Measurements from ENCODE around the gene QKI.
"Not testable (repeated sequence)": the region's sequence is repeated elsewhere in the genome, so short reads cannot be mapped to it uniquely, and the experiment has no call there.

Gene QKI

DNA sequence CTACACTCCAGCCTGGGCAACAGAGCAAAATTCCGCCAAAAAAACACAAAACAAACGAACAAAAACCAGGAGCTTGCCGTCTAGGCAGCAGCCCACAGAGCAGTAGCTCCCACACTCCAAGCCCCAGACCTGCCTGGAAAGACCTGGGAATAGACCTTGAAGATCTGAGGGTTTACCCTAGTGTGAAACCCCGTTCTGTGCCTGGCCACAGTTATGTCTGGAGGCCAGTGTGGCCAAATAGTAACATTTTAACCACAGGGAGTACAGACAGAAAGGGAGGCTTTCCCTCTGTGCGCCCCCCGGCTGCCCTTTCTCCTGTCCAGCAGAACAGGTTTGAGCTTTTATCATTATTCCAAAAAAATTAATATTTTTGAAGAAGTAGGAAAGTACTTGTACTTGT, 172.4 kb downstream of the QKI start:
- DNase-seq, result no peak

DNA sequence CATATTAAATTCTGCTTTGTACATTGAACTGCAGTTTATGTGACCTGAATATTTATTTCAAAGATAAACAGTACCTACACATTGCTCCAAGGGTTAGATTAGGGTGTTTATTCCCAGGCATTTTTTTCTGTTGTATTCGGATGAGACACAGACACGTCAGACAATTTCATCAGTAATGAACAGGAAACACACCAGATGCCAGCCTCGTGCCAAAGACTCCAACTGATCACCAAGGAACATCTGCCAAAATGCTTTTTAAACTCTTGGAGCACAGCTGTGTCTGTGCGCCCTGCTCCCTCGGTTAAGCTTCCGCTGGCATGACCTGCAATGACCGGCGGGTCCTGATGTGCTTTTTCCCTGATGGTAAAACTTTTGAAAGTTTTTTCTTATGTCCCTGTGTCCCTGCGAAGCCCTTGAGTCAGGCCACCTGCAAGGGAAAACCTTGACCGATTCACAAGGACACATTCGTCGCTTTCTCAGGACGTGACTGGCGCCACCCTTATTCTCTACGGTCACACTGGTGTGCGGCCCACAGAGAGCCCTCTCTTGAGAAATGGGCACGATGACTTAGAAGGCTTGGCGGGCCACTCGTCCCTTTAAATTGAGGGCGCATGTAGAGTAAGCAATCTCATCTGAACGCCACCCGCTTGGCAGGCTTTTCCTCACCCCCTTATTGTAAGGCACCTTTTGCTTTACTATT, 173.9 kb downstream of the QKI start:
- DNase-seq, result no peak

DNA sequence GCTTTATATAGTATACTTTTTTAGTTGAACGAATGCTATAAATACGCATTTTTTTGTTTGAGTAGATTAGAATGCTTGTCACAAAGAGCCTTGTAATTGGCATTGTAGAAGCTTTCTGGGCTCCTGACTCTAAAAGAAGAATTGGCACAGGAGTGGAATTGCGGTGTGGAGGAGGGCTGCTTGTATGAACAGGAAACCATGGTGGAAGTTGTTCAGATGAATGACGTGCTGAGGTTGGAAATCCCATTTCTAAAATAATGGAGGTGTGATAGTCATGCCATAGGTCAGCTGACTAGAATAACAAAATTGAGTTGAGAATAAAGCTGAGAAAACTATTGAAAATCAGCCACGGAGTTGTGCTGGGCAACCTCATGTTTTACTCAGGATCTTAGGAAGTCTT, 174.9 kb downstream of the QKI start:
- no peak for DNase-seq

DNA sequence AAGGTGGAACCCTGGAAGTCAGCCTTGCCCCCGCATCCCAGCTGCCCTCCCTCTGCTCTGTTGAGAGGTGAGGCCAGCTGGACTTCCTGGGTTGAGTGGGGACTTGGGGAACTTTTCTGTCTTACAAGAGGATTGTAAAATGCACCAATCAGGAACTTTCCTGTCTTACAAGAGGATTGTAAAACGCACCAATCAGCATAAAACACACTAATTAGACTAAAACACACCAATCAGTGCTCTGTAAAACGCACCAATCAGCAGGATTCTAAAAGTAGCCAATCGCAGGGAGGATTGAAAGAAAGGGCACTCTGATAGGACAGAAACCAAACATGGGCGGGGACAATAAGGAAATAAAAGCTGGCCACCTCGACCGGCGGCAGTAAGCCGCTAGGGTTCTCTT, 175.6 kb downstream of the QKI start:
- DNase-seq, result not testable (repeated sequence)

DNA sequence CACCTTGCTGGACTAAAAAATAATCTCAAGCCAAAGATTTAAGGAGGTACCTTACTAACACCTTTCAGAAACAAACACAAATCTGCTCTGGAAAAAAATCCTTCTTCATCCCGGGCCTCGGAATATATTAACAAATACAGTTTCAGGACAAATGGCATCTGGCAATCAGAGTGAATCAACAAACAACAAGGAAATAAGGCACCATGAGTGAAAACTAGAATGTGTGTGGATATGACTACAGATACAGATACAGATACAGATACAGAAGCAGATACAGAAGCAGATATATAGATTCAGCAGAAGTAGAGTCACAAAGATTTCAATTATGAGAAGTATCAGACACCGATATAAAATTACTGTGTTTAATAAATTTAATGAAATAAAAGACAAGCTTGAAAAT, 178.4 kb downstream of the QKI start:
- no peak for DNase-seq

DNA sequence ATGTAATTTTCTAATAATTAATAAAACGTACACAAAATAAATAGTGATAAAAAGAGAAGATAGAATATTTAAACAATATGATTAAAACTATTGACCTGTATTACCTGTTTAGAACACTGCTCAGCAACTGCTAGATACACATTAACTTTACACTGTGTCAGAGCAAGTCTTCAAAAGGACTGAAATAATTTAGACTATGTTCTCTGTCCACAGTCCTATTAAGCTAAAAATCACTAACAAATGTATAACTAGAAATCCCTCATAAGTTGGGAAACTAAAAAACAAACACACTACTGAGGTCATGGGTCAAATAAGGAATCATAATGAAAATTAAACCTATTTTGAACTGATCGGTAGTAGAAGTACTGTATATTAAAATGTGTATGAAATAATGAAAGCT, 181.7 kb downstream of the QKI start:
- DNase-seq, result no peak

DNA sequence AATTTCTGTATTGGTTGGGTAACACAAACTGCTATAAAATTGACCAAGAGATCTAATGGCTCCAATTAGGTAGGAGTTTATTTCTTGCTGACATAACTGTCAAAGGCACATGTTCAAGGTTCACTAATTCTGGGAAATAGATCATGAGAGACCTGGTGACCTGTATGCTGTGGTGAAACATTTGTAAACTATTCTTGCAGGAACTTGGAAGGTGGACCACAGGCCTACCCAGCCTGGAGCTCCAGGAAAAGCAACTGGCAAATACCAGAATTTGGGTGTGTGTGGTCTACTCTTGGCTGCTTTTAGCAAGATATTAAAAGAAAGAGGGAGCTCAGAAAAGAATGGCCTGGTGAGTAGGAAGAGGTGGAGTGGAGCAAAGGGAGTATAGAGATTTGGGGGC, 184.6 kb downstream of the QKI start:
- DNase-seq, result no peak

DNA sequence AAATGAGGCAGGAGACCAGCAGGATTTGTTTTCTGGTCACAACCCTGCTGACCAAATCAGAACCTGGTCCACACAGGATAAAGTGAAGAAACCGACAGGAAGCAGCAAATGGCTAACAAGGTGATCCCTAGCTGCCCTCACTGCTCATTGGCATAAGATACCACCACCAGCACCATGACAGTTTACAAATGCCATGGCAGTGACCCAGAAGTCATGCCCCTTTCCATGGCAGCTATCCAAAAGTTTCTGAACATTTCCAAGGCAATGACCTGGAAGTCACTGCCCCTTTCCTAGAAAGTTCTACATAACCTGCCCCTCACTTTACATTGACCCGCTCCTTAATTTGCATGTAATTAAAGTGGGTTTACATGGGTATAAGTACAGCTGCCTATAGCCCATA, 185.2 kb downstream of the QKI start:
- DNase-seq, result no peak

DNA sequence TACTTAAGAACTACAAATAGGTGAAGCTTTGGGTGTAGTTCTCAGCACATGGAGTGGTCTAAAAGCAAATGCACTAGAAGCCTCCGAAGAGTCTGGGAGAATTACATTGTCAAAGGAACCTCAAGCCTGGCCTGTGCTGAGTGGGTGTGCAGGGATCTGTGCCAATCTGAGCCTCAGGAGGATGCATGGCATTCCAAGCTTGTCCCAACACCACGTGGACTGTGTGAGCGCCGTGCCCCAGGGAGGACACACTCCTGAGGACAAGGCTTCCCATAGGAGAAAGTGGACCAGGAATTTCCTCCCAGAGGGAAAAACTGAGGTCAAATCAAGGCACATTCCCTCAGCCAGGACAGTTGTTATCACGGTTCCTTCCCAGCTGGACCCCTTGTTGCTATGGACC, 185.8 kb downstream of the QKI start:
- DNase-seq, result no peak

DNA sequence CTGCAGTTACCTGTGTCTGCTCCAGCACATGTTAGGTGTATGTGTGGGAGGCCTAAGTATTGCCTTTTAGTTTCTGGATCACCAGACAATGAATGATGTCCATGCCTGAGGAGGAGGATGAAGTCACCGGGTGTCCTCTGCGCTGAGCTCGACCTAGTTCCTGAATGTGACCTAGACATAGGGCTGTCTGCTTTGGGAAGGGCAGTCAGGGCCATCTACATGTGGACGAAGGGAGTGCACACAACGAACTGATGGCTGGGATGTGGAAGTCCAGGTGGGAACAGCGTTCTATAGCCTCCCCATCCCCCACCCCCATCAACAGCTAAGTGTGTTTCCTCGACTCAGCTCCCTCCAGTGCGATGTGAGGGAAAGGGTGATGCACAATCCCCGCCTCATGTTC, 186.3 kb downstream of the QKI start:
- DNase-seq, result no peak

DNA sequence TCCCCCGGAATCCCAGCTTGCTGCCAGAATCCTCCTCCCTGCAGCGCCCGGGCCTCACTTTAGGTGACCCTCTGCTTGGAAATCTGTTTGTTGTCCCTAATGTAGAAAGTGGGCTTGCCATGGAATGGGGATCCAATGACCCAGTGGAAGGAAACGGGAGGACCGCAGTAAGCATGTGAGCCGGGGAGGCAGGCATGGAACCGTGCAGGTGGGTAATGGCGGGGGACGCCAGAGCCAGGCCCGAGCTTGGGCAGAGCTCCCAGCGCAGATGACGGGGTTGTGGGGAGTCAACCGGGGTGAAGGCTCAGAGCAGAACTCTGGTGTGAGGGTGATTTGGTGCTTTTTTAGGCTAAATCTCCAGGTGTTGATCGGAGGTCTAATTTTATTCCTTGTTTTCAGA, 188.3 kb downstream of the QKI start:
- DNase-seq, result no peak

DNA sequence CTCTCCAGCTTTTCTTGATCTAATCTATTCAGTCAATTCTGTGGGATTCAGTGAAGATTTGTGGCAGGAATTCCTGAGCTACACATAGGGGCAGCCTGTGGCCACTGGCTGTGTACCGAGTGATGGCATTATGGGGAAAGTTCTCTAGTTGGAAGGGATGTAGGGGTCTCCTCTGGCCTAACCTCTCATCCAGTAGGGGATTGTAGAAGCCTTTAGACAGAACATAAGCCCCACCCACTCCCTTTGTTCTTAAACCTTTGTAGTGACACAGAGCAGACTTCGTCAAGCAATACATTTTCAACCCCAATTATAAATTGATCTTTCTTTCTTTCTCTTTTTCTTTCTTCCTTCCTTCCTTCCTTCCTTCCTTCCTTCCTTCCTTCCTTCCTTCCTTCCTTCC, 188.9 kb downstream of the QKI start:
- no peak for DNase-seq

DNA sequence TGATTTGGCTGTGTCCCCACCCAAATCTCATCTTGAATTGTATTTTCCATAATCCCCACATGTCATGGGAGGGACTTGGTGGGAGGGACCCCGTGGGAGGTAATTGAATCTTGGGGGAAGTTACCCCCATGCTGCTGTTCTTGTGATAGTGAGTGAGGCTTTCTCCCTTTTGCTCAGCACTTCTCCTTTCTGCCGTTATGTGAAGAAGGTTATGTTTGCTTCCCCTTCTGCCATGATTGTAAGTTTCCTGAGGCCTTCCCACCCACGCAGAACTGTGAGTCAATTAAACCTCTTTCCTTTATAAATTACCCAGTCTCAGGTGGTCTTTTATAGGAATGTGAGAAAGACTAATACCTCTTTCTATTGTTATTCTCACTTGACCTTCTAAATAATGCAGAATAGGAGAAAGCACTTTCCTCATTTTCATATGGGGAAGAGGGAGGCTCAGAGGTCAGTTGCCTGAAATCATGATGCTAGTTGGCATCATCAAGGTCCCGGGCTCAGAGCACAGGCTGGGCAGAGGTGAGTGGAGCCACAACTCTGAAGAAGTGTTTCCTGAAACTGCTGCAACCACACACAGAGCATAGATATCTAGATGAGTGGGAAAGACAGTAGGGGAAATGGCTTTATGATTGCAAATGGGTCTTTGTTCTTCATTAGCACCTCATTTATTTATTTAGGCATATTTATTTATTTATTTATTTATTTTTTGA, 191.0 kb downstream of the QKI start:
- DNase-seq, result no peak

DNA sequence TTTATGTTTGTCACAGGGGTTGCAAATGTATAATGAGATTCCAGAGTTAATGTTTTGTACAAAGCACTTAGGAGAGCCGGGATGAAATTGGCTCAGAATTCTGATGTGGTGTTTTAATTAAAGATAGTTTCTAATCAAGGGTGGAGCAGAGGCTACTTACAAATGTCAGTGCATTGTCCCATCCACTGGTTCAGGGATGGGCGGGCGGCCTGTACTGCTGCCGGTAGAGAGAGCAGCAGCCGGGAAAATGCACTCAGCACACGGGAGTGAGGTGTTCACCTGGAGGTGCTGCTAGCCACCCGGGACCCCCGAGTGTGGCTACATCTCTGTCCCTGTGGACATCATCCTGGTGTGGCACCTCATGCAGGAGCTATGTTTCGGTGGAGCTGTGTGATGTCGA, 193.3 kb downstream of the QKI start:
- no peak for DNase-seq

DNA sequence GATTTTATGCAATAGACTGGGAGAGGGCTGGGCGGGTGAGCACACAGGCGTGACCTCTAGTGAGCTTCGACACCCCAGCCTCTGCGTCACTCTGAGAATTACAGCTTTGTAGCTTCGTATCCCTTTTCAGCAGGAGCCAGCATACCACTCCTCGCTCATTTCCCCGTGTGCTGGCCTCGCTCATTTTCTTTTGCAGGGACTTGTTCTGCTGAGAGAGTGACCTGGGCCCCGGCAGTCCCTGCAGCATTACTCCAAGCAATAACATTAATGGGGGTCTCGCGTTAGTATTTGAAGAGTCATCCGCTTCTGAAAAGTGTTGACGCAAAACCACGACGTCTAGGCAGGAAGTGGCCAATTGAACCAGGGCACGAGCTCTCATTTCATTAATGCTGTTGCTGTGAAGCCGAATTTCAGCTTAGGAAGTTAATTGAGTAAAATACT, 193.7 kb downstream of the QKI start:
- no peak for DNase-seq

DNA sequence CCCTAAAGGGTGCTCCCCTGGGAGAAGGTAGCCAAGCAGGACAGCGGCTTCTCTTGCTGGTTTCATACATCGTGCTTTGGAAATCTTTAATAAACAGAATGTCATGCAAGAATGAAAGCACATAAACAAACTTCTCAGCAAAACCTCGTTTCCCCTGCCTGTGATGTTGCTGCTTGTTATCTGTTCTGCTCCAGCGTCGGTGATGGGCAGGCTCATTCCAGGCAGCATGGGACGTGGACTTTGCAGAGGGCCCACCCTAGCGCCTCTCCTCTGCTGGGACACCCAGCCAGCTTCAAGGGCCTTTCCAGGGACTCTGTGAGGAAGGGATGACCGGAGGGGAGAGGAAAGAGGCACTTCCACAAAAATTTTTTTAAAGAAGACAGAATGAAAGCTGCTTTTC, 197.7 kb downstream of the QKI start:
- DNase-seq, result no peak

DNA sequence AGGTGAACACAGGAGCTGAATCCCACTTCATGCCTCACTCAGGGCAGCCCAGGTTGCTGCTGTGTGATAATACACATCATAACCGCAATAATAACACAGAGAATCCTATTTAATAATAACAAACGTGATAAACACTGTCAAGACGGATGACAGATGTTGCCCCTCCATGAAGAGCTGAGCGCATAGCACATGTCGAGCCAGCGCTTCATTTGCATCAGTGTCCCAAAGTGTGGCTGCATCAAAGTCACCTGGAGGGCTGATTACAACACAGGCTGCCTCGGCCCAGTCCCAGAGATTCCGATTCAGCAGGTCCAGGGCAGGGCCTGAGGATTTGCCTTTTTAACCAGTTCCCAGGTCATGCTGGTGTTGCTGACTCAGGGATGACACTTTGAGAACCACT, 198.5 kb downstream of the QKI start:
- no peak for DNase-seq

DNA sequence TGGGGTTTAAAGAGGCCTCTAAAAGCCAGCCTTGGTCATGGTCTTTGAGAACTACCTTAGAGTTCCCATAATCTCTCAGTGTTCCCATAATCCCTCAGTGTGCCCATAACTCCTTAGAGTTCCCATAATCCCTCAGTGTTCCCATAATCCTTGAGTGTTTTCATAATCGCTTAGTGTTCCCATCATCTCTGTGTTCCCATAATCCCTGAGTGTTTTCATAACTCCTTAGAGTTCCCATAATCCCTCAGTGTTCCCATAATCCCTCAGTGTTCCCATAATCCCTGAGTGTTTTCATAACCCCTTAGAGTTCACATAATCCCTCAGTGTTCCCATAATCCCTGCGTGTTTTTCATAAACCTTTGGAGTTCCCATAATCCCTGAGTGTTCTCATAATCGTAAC, 199.2 kb downstream of the QKI start:
- DNase-seq, result no peak

DNA sequence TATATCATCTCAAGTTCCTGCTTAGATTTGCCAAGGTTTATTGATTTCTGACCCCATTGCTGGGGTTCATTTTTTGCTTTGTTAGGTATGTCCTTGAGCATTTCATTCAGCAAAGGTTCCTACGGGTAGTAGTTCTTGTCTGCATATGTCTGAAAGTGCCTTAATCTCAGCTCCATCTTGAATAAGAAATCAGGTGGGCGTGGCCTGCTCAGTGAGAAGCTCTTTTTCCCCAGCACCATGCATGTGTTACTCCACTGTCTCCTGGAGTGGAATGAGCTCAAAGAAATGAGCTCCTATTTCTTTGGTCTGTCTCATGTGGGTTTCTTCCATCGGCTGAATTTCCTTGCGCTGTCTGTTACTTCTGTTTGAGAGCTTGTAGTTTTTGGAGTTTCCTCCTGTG, 201.9 kb downstream of the QKI start:
- DNase-seq, result no peak

DNA sequence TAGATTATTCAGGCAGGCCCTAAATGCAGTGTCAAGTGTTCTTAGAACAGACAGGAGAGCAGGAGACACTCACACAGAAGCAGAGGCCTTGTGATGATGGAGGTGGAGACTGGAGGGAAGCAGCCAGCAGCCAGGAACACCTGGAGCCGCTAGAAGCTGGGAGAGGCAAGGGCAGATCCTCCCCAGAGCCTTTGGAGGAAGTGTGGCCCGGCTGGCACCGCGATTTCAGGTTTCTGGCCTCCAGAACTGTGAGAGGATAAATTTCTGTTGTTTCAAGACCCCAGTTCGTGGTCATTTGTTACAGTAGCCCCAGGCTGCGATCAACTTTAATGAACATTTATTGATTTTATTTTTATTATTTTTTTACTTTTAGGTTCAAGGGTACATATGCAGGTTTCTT, 203.0 kb downstream of the QKI start:
- no peak for DNase-seq

DNA sequence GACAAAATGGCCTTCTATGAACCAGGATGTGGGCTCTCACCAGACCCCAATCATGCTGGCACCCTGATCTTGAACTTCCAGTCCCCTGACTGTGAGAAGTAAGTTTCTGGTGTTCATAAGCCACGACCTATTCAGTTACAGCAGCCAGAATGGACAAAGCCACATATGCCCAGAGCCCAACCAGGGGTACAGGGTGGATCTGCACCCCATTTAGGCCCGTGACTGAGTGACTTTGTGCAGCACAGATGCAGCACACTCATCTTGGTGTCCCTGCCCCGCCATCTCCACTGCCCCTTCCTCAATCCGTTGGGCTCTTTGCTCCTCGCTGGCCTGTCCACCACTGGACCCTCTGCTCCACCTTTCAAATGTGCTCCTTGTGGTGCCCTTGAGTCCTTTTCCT, 205.6 kb downstream of the QKI start:
- no peak for DNase-seq

DNA sequence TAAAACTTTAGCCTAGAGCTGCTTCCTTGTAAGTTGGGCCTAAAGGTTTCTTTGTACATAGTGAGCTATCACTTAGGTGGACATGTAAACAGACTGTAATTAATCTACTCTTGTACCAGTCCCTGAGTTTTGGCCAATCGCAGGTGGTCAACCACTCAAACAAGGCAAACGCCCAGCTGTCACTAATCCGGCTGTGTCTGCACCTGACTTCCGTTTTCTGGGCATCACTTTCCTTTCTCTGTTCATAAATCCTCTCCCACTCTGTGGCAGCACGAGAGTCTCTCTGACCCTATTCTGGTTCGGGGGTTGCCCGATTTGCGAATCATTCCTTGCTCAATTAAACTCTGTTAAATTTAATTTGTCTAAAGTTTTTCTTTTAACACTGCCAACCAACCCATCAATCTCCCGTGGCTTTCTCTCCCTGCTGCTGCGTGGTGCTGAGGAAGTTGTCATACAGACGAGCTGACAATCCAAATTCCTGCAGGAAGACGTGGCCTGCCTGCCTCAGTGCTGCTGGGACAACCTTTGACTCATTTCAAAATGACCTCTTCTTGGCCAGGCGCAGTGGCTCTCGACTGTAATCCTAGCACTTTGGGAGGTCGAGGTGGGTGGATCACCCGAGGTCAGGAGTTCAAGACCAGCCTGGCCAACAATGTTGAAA, 206.3 kb downstream of the QKI start:
- DNase-seq, result no peak

DNA sequence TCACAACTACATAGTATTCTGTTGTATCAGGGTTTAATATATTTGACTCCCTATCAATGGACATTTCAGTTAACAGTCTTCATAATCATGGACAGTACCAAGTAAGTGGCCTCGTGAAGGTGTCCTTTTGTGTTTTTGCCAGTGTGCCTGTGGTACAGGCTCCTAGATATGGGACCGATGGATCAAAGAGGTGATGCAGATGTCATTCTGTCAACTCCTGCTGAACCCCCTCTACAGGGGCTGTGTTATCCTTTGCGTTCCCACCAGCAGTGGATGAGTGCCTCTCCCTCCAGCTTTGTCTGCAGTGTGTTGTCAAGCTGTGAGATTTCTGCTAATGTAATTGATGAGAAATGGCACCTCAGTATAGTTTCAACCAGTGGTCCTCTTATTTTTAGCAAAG, 210.7 kb downstream of the QKI start:
- no peak for DNase-seq

Data from central memory CD4-positive, alpha-beta T cell (primary cell).